ENCODE measurements around the gene OR6J1.
"Not testable (repeated sequence)": the region's sequence is repeated elsewhere in the genome, so short reads cannot be mapped to it uniquely, and the experiment has no call there.

Gene OR6J1

GRCh38 chr14:22622255-22622654 is 21.9 kb downstream of the OR6J1 start:
- TF ChIP-seq CTCF (IDR thresholded peaks at IDR 0.05; ENCODE audit: borderline replicate concordance, insufficient read depth, low read depth, low read length) = no peak
- H3K4me3 ChIP-seq (ENCODE audit: low read depth, low read length) = no peak overlapping the region

- H3K4me3 ChIP-seq (ENCODE audit: low read depth, low read length) = not testable (repeated sequence)
Measured at GRCh38 chr14:22615765-22616164, 28.4 kb downstream of the OR6J1 start.

- TF ChIP-seq CTCF (IDR thresholded peaks at IDR 0.05; ENCODE audit: borderline replicate concordance, insufficient read depth, low read depth, low read length) = no peak
- H3K4me3 ChIP-seq (ENCODE audit: low read depth, low read length) = no peak overlapping the region
Measured at GRCh38 chr14:22614240-22614799, 29.8 kb downstream of the OR6J1 start.

- H3K4me3 ChIP-seq (ENCODE audit: low read depth, low read length) = no peak overlapping the region
- TF ChIP-seq CTCF (IDR thresholded peaks at IDR 0.05; ENCODE audit: borderline replicate concordance, insufficient read depth, low read depth, low read length) = no peak
Measured at GRCh38 chr14:22613736-22614239, 30.4 kb downstream of the OR6J1 start.

GRCh38 chr14:22613106-22613695 is 31.0 kb downstream of the OR6J1 start:
- no peak overlapping the region for H3K4me3 ChIP-seq (ENCODE audit: low read depth, low read length)
- no peak for TF ChIP-seq CTCF (IDR thresholded peaks at IDR 0.05; ENCODE audit: borderline replicate concordance, insufficient read depth, low read depth, low read length)

GRCh38 chr14:22610931-22611330 is 33.2 kb downstream of the OR6J1 start:
- H3K4me3 ChIP-seq (ENCODE audit: low read depth, low read length) = no peak overlapping the region
- no peak for TF ChIP-seq CTCF (IDR thresholded peaks at IDR 0.05; ENCODE audit: borderline replicate concordance, insufficient read depth, low read depth, low read length)

GRCh38 chr14:22607291-22607690 is 36.9 kb downstream of the OR6J1 start:
- TF ChIP-seq CTCF (IDR thresholded peaks at IDR 0.05; ENCODE audit: borderline replicate concordance, insufficient read depth, low read depth, low read length) = no peak

More at GRCh38 chr14:22607291-22607690, 36.9 kb downstream of the OR6J1 start:
- H3K4me3 ChIP-seq (ENCODE audit: low read depth, low read length) = no peak overlapping the region
